Epidermal melanocyte (primary cell): Measurements from ENCODE around the gene SLC37A3.

ENCODE experiments used
- DNase-seq: peaks from one replicate; pipeline ENCODE4 v3.0.0; 2011; ENCODE audit warnings: low spot score; ENCODE audit not compliant: insufficient read length

SLC37A3 gene

GRCh38 chr7:140402178-140402835 is 4.0 kb upstream of the SLC37A3 start:
- DNase-seq: no peak

DNA sequence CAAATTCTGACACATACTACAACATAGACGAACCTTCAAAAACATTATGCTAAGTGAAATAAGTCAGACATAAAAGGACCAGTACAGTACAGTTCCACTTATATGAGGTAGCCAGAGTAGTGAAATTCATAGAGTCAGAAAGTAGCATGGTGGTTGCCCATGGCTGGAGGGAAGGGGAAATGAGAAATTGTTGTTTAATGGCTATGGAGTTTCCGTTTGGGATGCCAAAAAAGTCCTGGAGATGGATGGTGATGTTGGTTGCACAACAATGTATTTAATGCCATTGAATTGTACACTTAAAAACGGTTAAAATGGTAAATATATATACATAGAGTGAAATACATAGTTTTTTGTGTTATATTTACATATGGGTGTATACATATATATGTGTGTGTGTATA is 2.1 kb upstream of the SLC37A3 start:
- DNase-seq: no peak

- no peak for DNase-seq
These were observed 491 bp upstream of the SLC37A3 start for GRCh38 chr7:140398821-140399220.

DNA sequence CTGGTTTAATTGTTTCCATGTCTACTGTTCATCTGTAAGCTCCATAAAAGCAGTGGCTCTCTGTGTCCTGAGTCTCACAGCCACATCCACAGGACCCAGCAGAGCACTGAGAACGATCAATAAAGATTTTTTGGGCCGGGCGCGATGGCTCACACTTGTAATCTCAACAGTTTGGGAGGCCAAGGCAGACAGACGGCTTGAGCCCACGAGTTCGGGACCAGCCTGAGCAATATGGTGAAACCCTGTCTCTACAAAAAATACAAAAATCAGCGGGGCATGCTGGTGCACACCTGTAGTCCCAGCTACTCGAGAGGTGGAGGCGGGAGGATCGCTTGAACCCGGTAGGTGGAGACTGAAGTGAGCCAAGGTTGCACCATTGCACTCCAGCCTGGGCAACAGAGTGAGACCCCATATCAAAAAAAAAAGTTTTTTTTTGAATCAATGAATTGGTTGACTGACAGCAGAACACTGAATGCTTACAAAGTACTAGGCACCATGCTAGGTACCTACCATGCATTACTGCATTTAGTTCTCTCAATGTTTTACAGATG is 4.5 kb downstream of the SLC37A3 start:
- DNase-seq: no peak

- DNase-seq: no peak
These were observed 6.7 kb downstream of the SLC37A3 start for GRCh38 chr7:140391634-140392033.

- peak; percentile 59 for DNase-seq
These were observed 7.7 kb downstream of the SLC37A3 start for GRCh38 chr7:140390466-140391190.

DNA sequence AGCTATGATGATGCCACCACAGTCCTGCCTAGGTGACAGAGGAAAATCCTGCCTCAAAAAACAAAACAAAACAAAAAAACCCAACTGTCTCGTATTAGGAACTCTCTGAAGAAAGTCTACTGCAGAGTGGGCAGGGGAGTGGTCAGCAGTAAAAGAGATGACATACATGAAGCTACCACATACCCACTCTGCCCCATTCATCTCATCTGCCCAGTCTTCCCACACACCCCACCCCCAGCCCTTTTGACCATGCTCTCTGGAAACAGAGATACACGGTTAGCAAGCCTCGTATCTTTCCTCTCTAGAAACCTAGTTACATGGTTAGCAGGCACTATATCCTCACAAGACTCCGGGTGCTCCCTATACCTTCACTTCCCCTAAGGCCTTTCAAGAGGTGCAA is 8.3 kb downstream of the SLC37A3 start:
- DNase-seq: no peak

DNA sequence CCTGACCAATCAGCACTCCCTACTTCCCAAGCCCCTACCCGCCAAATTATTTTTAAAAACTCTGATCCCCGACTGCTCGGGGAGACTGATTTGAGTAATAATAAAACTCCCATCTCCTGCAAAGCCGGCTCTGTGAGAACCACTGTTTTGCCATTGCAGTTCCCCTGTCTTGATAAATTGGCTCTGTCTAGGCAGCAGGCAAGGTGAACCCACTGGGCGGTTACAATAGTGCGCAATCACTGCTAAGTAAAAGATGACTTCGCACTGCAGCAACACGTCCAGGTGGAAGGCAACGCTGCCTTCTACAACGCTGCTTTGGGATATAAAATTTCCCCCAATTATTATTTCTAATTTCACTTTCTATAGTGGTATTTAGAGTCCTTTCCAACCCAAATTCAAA is 8.9 kb downstream of the SLC37A3 start:
- DNase-seq: no peak

DNA sequence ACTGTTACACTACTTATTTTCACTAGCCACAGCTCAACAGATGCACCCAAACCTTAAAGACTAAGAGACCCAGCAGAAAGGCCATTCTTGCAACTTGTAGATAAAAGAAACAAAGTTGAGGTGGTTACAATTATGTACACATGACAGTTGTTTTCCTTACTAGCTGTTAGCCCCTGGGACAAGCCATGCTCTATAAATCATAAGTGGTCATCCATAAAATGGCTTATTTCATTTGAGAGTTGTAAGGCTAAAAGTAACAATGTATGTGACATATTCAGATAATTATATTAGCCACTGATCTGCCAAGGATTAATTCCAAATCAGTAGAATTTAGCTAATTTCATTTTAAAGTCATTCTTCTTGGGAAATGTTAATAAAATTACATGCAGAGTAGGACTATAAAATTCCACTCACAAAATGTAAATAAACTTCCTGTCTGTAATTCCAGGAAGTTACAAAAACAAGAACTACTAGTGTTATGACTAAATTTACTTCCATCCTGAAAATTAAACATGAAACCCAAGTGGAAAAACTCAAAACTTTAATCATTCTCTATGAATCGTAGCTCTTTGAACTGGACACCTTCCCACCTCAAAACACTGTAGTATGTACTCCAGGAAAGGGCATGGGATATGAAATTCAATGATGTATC is 13.3 kb downstream of the SLC37A3 start:
- no peak for DNase-seq

DNA sequence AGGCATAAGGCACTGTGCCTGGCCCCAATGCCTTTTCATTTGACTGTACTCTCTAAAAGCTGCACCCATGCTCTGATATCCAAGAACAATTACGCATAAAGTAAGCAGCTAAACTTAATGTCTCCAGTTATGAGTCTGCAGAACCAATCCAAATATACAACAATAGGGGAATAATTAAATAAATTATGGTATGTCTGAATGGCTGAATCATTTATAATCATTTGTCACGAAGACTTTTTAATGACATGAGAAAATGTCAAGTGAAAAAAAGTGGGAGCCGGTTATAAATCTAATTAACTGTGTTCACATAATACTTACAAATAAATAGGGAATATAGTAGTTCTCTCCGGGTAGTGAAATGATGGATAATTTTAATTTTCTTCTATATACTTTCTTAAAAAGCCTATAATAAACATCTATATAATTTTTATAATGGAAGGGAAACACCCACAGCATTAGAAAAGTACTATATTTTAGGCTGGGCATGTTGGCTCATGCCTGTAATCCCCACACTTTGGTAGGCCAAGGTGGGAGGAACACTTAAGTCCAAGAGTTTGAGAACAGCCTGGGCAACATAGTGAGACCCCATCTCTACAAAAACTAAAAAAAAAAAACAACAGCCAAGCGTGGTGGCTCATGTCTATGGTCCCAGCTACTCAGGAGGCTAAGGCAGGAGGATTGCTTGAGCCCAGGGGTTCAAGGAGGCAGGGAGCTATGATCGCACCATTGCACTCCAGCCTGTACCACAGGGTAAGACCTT is 14.2 kb downstream of the SLC37A3 start:
- no peak for DNase-seq

DNA sequence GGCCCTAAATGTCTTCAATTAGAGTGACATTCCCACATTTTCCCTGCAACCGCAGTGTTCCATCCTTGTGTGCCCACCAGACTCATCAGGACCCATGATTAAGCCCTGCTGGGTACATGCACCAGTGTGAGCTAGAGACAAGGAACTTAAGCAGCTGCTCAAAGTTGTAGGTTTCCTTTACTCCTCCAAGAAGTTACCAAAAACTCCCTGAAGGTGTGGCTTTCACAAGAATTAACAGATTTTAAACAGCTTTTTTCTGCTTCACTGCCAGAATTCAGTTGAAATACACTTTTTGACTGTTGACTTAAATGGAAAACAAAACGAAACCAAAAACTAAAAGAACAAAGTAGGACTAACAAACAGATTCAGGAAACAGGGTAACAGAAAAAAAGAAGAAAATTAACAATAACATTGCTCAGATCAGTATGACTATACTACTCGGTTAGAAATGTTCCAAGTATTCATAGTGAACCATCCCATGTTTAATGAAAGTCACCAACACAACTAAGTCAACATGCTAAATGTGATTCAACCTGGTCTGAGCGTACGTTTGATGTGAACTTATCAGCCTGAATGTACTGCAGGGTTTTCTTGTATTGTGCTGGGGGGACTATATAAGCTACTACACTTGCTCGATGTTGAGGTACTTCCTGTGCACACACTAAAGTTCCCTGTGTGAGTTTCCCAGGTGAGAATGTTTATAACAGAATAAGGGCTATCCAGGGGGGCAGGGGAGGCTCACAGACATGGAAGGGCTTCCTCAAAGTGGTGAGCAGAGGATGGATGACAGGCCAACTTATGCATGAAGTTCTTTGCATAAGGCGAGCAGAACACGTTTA is 22.2 kb downstream of the SLC37A3 start:
- no peak for DNase-seq

DNA sequence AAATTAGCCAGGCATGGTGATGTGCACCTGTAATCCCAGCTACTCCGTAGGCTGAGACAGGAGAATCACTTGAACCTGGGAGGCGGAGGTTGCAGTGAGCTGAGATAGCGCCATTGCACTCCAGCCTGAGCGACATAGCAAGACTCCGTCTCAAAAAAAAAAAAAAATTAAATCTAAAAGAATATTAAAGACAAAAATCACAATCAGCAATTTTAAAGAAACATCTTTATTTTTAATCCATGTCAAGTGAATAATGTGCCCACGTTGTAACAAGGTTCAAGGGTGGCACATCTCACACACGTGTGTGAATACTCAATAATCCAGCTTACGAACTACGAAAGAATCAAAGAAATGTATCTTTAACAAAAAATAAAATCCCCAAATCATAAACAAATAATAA is 23.0 kb downstream of the SLC37A3 start:
- DNase-seq: no peak

GRCh38 chr7:140369294-140369693 is 29.0 kb downstream of the SLC37A3 start:
- DNase-seq: no peak

GRCh38 chr7:140367528-140367927 is 30.8 kb downstream of the SLC37A3 start:
- DNase-seq: no peak

GRCh38 chr7:140364819-140365218 is 33.5 kb downstream of the SLC37A3 start:
- no peak for DNase-seq

- no peak for DNase-seq
These were observed 37.6 kb downstream of the SLC37A3 start for GRCh38 chr7:140360697-140361229.

DNA sequence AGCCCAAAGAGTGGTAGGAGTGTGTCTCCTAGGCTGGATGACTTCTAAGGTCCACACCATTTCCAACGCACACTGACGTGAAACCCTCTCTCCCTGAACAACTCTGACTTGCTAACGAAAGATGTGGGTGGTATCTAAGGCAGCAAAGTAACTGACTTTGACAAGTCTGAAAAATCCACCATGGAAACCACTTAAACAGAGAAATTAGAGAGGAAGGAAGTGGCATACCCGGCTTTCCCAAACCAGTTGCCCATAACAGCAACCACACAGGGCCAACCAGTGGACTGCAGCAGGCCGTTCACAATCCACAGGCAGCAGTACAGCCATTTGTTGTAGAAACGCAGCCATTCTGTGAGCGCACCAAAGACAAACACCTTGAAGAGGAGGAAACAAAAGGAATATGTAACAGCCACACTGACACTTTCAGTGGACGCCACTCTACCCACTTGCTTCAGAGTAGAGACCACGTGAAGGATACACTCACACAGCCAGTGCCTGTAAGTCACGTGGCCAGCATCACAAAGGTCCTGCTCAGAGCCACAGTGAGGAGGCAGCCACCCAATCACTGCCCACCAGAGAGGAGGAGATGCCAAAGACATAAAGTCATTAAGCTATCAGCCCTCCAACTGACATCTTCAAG is 39.8 kb downstream of the SLC37A3 start:
- no peak for DNase-seq

GRCh38 chr7:140358024-140358411 is 40.3 kb downstream of the SLC37A3 start:
- no peak for DNase-seq

- DNase-seq: no peak
These were observed 48.3 kb downstream of the SLC37A3 start for GRCh38 chr7:140350056-140350455.
